Right cardiac atrium (tissue), 5 donors: ENCODE results near the gene NME7. TPM values are rescaled to one million over a fixed set of nuclear protein-coding genes. Genes with fewer than 3 reads are reported as not detected.

Source experiments
- ATAC-seq, 2 donors: fragments of 200-7000 bp; cut with Tn5 transposase; one replicate each; pipeline versions ENCODE4 v1.8.0 to v1.9.1; 2020; ENCODE audit warnings: moderate library complexity in 2 of 2, mild to moderate bottlenecking in 1 of 2
- DNase-seq, 3 donors: peaks; one replicate each; pipeline ENCODE4 v3.0.0-alpha.2; 2020
- H3K27ac ChIP-seq: one replicate; pipeline ENCODE4 v1.5.1; 2013; ENCODE audit warnings: mild to moderate bottlenecking, low read length, control low read depth, moderate library complexity
- H3K27me3 ChIP-seq: one replicate; pipeline ENCODE4 v1.6.1; 2013; ENCODE audit not compliant: control insufficient read depth, insufficient read depth
- H3K4me1 ChIP-seq: one replicate; pipeline ENCODE4 v1.6.1; 2013; ENCODE audit warnings: low read length; ENCODE audit not compliant: control insufficient read depth, insufficient read depth
- H3K4me3 ChIP-seq: one replicate; pipeline ENCODE4 v1.5.1; 2013; ENCODE audit warnings: low read length, control low read depth
- H3K9me3 ChIP-seq: one replicate; pipeline ENCODE4 v1.6.1; 2013; ENCODE audit warnings: low read length; ENCODE audit not compliant: control insufficient read depth
- WGBS: extraction: QIAGEN DNeasy Blood & Tissue Kit; methylation state at CpG from one replicate; pipeline ENCODE4 v1.1.7; 2013; 5-methylcytosine and 5-hydroxymethylcytosine counted together
- intact Hi-C, 4 donors: fragments of 100-400 bp; cut with DNase I; formaldehyde crosslinking; loops; one replicate each; pipeline versions ENCODE4 v1.11.0 to v1.14.0; 2022 to 2023
- polyA plus RNA-seq: library from polyadenylated mRNA; stranded (reverse); fragments of 200-250 nt; gene quantifications from one replicate; pipeline ENCODE4 v1.2.3, GENCODE V29; 2013
- total RNA-seq, 4 donors: library from RNA; stranded (reverse); fragmentation: NEBNext Ultra II Directional; extraction: Animal tissue kit (Norgen Biotek cat#: 25700); gene quantifications; one replicate each; pipeline ENCODE4 v1.2.1, GENCODE V29; 2021
- donor health status: healthy with polysubstance abuse.
- donor health status: DM: no; HTN: yes; CAD: no.
- donor health status: DM: no; HTN: no; CAD: no.
- donor health status: DM: no; HTN: yes; CAD: no; lungs with severe emphysema.
- donor health status: DM: yes; HTN: yes; CAD: no.

NME7 gene
- total and polyA plus RNA-seq, 5 donors, result 8.7 to 15.1 (median 9.3) TPM

DNA sequence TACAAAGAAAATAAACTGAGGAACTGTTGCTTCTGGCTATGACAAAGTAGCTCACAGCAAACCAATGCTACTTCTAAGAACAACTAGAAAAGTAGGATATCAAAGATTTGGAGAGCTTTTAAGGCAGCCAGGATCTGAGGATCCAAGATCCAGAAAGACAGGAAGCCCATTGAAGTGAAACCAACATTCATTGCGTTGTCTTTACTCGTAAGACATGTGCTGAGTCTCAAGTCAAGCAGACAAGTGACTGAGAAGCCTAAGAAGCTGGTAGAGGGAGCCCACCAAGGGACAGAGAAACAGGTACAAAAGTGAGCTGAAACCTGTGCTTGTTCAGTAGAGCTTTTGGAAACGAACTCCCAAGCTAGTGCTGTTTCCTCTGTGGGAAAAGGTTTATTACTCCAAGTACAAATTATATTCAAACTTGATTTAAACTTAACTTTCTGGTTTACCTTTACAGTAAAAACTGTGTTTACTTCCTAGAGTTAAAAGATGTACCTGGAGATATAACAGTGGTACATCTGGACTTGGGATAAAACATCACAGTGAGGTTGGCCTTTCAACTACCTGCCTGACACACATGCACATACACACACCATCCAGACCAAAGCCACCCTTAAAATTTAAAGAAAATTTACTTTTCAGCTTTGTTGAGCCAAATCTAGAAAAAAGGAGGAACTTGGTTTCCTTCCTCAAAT, 41.2 kb downstream of the NME7 start:
- ATAC-seq (no peak), DNase-seq (no peak)
- H3K27me3 ChIP-seq, result no peaks in the 10 kb centered on the region
- H3K9me3 ChIP-seq, result peaks cover 2% of the 10 kb centered on the region
- 66% methylated on average over 3 of the region's 3 CpGs for WGBS
- intact Hi-C loops, result no loop called here
- no peak overlapping the region for H3K27ac ChIP-seq
- no peak overlapping the region for H3K4me3 ChIP-seq
- peaks cover 2% of the 10 kb centered on the region for H3K4me1 ChIP-seq

DNA sequence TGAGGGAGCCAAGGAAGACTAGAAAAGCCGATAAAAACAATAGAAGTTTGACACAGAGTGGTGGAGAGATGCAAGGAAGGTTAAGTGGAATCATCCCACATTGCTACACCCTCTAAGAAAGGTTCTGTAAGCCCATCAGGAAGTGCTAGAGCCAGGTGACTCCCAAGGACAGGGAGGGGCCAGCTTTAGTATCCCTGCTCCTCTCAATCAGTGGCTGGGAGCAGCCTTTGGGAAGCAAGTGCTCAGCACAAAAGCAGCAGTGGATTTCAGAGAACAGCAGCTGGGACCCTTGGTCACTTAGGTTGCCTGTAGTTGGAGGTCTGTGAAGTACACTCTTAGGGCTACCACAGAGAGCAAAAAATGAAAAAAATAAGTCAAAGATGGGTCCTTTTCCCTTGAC, 42.5 kb downstream of the NME7 start:
- 88% methylated on average over 1 of the region's 1 CpG for WGBS
- no peak for ATAC-seq
- intact Hi-C loops, result no loop called here
- Histone ChIP-seq H3K4me1 (peaks cover 2% of the 10 kb centered on the region), H3K9me3 (peaks cover 2% of the 10 kb centered on the region), H3K27me3 (no peaks in the 10 kb centered on the region), H3K4me3 (no peak overlapping the region), H3K27ac (no peak overlapping the region)
- DNase-seq, result no peak

DNA sequence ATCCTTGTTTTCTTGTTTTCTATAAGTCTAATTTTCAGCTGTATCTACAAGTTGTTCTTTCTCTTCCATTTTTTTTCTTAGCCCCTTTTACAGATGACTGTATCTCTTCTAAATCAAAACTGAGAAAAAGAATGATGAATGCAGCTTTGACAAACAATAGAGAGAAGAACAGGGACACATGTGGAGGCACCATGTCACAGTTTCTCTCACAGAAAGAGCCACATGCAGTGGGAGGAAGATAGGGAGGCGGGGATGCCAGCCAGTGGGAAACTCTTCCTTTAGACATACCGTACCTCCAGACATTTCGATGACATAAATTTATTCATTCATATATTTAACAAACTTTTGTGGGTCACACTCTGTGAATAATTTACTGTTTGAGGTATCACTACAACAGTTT, 45.5 kb downstream of the NME7 start:
- intact Hi-C loops, result no loop called here
- DNase-seq, result no peak

DNA sequence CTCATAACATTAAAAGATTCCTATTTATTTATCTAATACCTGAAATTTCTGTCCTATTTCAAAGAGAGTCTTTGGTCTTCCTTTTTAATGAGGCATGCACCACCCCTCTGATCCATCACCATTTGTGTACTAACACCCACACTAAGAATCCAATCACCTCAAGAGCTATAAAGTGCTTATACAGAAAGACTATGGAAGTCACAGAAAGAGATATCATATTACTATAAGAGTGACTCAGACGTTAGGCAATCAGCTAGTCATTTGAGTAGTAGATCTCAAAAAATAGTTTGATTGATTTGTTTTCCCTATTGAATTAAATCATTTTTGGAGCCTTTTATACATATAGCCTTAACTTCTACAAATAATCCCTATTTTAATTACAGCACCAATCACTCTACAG, 46.1 kb downstream of the NME7 start:
- Histone ChIP-seq H3K9me3 (peaks cover 2% of the 10 kb centered on the region), H3K27me3 (no peaks in the 10 kb centered on the region), H3K4me3 (no peak overlapping the region), H3K4me1 (peaks cover 2% of the 10 kb centered on the region), H3K27ac (no peak overlapping the region)
- WGBS, result 89% methylated on average over 1 of the region's 1 CpG
- ATAC-seq (no peak), DNase-seq (no peak)
- intact Hi-C loops, result no loop called here

More for the DNA sequence above, 45.5 kb downstream of the NME7 start:
- 97% methylated on average over 3 of the region's 3 CpGs for WGBS
- ATAC-seq, result no peak
- H3K9me3 ChIP-seq, result peaks cover 2% of the 10 kb centered on the region
- no peaks in the 10 kb centered on the region for H3K27me3 ChIP-seq
- no peak overlapping the region for H3K27ac ChIP-seq
- peaks cover 2% of the 10 kb centered on the region for H3K4me1 ChIP-seq
- H3K4me3 ChIP-seq, result no peak overlapping the region

DNA sequence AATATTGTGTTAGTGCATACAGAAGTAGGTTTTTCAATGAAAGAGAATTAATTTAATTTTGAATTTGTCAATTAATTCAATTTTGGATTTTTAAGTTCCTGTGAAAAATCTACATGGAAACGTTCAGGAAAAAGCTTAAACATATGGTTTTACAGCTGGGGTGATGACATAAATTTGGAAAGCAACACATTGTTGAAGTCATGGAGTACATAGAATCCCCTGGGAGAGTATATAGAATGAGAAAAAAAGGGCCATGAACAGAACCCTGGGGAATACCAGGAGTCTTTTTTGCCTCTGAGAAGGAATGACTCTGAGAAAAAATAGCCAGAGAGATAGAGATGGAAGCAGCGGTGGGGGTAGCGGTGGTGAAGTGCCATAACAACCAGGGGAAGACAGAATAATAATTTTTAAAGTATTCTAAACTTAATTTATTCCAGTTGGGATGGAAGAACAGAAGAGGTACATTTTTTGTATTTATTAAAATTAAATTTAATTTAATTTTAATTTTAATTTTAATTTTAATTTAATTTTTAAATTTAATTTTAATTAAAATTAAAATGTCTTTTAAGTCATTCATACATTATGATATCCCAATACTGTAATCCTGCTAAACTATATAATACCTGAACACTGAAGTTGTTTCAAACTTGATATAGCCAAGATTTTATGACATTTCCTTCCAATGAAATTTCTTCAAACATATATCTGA, 48.9 kb downstream of the NME7 start:
- intact Hi-C loops, result no loop called here

DNA sequence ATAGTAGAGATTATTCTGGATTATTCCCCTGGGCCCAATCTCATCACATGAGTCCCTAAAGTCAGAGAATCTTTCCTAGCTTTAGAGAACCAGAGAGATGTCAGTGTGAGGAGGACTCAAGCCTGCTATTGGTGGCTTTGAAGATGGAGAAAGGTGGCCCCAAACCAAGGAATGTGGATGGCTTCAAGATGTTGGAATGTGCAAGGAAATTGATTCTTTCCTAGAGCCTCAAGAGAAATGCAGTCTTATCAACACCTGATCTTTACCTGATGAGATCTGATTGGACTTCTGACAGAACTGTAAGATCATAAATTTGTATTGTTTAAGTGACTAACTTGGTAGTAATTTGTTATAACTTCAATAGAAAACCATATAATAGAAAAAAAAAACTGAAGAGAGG, 51.0 kb downstream of the NME7 start:
- Histone ChIP-seq H3K4me1 (no peaks in the 10 kb centered on the region), H3K27me3 (no peaks in the 10 kb centered on the region), H3K9me3 (no peaks in the 10 kb centered on the region), H3K4me3 (no peak overlapping the region), H3K27ac (no peak overlapping the region)
- intact Hi-C loops, result no loop called here
- ATAC-seq (no peak), DNase-seq (no peak)

More for the DNA sequence above, 48.9 kb downstream of the NME7 start:
- ATAC-seq (no peak), DNase-seq (no peak)
- 81% methylated on average over 3 of the region's 3 CpGs for WGBS
- Histone ChIP-seq H3K4me1 (no peaks in the 10 kb centered on the region), H3K4me3 (no peak overlapping the region), H3K27me3 (no peaks in the 10 kb centered on the region), H3K27ac (no peak overlapping the region), H3K9me3 (no peaks in the 10 kb centered on the region)

DNA sequence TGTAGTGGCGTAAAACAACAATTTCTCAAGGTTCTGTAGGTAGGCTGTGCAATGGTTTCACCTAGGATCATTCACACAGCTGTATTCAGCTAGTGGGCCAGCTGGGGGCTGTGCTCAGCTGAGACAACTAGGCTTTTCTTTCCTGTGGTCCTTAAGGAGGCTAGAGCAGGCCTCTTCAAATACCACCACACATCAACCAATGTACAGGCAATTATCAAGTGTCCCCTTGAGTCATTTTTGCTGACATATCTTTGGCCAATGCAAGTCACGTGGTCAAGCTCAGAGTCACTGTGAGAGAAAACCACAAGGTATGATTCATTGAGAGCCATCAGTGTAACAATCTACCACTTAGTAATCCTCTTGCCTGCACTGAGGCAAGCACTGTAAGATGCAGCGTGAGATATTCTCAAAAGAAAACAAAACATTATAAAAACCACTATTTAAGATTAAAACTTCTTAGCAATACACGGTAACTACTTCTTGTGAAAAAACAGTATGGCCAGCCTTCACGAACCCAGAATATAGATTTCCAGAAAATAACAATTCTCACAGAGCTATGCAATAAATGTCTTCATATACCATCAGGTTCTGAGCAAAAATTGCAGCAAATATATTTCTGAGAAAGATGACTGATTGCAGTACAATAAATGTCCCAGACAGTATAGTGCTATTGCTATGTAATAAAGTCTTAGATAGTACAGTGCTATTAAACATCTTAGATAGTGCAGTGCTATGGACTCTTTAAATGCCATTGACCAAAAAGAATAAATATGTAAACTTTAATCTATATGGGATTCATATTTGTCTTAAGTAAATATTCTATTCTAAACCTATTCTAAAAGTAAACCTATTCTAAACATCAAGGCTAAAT, 55.3 kb downstream of the NME7 start:
- intact Hi-C loops, result no loop called here
- no peak overlapping the region for H3K27ac ChIP-seq
- WGBS, result 94% methylated on average over 5 of the region's 5 CpGs
- H3K9me3 ChIP-seq, result no peaks in the 10 kb centered on the region
- no peaks in the 10 kb centered on the region for H3K4me1 ChIP-seq
- DNase-seq, result no peak
- H3K27me3 ChIP-seq, result no peaks in the 10 kb centered on the region
- no peak for ATAC-seq
- no peak overlapping the region for H3K4me3 ChIP-seq

DNA sequence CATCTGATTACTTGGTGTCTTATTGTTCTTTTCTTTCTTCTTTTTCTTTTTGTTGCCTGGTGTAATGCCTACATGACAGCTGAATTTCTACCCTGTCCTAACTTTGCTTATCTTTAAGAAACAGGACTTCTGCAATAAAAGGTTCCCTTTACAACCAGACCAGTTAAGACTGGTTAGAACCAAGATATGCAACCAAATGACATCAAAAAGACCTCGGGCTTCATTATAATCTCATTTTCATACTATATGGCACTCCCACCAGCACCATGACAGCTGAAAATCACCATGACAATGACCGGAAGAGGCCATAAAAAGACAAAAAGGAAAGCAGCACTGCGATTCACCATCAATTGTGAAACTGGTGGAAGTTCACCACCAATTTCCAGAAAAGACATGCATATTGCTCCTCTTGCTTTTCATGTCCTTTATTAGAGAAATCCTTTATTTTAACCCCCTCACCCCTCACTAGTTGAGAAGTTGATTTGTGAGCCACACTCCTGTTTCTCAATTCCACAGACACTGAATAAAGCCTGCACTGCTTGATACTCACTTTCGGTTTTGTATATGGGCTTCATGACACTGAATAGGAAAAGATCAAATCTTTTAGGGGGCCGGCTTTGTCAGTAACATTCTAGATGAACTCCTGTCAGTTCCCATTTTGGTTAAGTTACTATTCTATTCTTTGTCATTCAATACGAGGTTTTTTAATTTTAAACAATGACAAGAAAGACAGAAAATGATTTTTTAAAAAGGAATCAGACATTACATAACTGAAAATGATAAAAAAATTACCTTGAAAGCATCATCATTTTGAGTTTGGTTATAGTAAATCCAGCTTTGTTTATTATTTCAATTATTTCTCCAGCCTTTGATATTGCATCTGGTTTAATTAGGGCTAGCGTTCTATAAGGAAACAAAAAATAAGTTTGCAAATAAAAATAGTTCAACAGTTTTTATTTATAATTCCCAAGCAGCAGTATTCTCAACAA, 58.1 kb downstream of the NME7 start:
- Histone ChIP-seq H3K9me3 (no peaks in the 10 kb centered on the region), H3K4me1 (no peaks in the 10 kb centered on the region), H3K27ac (no peak overlapping the region), H3K27me3 (no peaks in the 10 kb centered on the region), H3K4me3 (no peak overlapping the region)
- intact Hi-C loops, result no loop called here
- WGBS, result 84% methylated on average over 7 of the region's 7 CpGs
- DNase-seq (no peak), ATAC-seq (no peak)

DNA sequence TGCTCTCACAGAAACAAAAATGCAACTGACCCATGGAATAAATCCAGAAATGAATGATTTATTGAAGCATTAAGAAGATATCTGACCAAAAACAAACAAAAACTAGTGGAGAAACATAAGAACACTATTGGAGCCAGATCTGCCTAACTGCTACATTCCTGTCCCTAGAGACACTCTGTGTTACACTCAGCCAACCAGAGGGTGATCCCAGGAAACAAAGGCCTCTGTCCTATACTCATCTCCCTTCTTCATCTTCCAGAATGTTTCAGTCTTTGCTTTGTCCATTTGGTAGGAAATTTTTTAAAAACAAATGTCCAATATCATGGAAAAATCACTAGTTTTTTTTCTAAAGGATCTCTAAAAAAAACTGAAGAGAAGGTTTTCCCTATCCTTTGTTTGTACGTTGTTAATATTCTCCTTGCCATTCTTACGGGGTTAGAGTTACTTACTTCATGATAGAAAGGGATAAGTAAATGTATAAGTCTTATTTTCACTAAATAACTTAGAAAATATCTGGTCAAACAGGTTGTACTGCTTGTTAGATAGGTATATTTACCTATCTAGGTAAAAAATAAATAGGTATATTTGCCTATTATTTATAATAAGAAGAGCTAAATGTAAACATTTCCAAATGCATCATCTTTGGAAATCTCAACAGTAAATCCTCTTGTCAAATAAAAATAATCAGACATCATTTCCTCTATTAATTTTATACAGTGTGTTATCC, 59.1 kb downstream of the NME7 start:
- Histone ChIP-seq H3K4me1 (no peaks in the 10 kb centered on the region), H3K27ac (no peak overlapping the region), H3K4me3 (no peak overlapping the region), H3K27me3 (no peaks in the 10 kb centered on the region), H3K9me3 (no peaks in the 10 kb centered on the region)
- DNase-seq (no peak), ATAC-seq (no peak)
- intact Hi-C loops, result no loop called here
- 95% methylated on average over 2 of the region's 2 CpGs for WGBS

DNA sequence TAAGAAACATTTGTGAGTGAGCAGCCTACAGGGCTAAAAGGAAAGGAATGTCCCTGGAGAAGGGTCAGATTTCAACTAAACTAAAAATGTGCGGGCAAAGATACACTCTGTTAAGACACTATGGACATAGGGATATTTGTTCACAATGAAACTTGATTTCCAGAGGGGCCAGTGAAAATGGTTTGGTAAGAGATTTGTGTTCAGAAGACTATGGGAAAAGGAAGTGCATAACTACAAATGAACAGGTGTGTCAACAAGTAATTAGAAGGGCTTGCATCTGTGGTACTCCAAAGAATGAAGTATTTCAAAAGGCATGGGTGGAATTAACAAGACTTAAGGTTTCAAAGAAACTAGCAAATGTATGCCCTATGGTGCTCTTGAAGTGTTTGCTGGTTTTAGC, 60.4 kb downstream of the NME7 start:
- H3K27ac ChIP-seq, result no peak overlapping the region
- H3K4me1 ChIP-seq, result no peaks in the 10 kb centered on the region
- no peak overlapping the region for H3K4me3 ChIP-seq
- no peak for ATAC-seq
- 90% methylated on average over 1 of the region's 1 CpG for WGBS
- DNase-seq, result no peak
- H3K27me3 ChIP-seq, result no peaks in the 10 kb centered on the region
- no peaks in the 10 kb centered on the region for H3K9me3 ChIP-seq
- intact Hi-C loops, result no loop called here
